ENCODE measurements around the gene APMAP. TPM values are rescaled to one million over a fixed set of nuclear protein-coding genes. Genes with fewer than 3 reads are reported as not detected.

The APMAP gene
- total and polyA plus RNA-seq, 9 of the 15 experiments (the other 6 are each of a cell fraction or from before 2014, with no cell fraction given): 6.7 to 18.2 (median 14.4) TPM

DNA sequence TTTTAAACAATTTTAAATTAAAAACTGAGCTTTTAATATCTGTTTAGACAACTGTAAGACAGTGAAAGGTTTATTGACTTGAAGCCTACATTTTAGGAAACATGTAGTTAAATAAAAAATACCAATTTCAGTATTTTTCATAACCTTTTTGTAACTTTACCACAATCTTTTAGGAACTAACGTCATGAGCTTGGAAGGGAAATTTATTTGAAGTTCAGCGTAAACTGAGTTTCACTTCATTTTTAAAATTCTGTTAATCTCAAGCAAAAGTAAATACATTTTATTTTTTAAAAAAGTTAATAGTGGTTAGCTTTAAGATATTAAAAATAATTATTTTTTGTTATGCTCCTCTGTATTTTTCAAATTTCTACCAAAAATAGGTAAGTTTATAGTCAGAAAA lies 38.0 kb downstream of the APMAP start:
- Histone ChIP-seq H3K9ac (ENCODE audit: insufficient read depth in 1 of 2, low read depth in 2 of 2, low read length in 2 of 2) (no peak overlapping the region), H4K20me1 (replicated peaks; ENCODE audit: control insufficient read depth, insufficient read depth, low read length) (no peaks in the 10 kb centered on the region), H3K4me1 (replicated peaks in 1 of 2; ENCODE audit: control insufficient read depth in 2 of 2, insufficient read depth in 2 of 2, low read length in 2 of 2) (peaks cover 0 to 6% of the 10 kb centered on the region in 2 experiments; a peak in 3 of 5 replicates), H3K27ac (ENCODE audit: extremely low read depth, low read depth, low read length) (no peak overlapping the region), H3K36me3 (ENCODE audit: control insufficient read depth, insufficient read depth, low read length) (no peaks in the 10 kb centered on the region), H3K4me2 (ENCODE audit: insufficient read depth, low read length) (no peak overlapping the region), H3K4me3 (no peak overlapping the region), H2AFZ (ENCODE audit: low read depth, low read length) (no peak overlapping the region), H3K9me1 (ENCODE audit: control insufficient read depth, insufficient read depth, low read length) (no peaks in the 10 kb centered on the region), H3K27me3 (ENCODE audit: control insufficient read depth in 2 of 2, insufficient read depth in 2 of 2, low read length in 2 of 2) (no peaks in the 10 kb centered on the region; a peak in 1 of 5 replicates), H3K79me2 (ENCODE audit: control insufficient read depth, insufficient read depth, low read length) (no peaks in the 10 kb centered on the region), H3K9me3 (replicated peaks; ENCODE audit: control insufficient read depth, insufficient read depth, low read depth, low read length) (no peaks in the 10 kb centered on the region)
- no peak for TF ChIP-seq PML (IDR thresholded peaks at IDR 0.05; ENCODE audit: low read length)
- TF ChIP-seq ZNF444 (CRISPR knock-in tag; IDR thresholded peaks at IDR 0.05): no peak
- TF ChIP-seq KDM1A (IDR thresholded peaks at IDR 0.05): no peak
- TF ChIP-seq ZNF586 (CRISPR knock-in tag; conservative IDR thresholded peaks at IDR 0.05): no peak
- TF ChIP-seq SRSF1 (IDR thresholded peaks at IDR 0.05; ENCODE audit: low read depth, low read length): no peak
- no peak for TF ChIP-seq ZNF707 (CRISPR knock-in tag; conservative IDR thresholded peaks at IDR 0.05)
- no peak for TF ChIP-seq BDP1 (IDR thresholded peaks at IDR 0.05; ENCODE audit: insufficient read depth, insufficient read length)
- TF ChIP-seq RBM22 (IDR thresholded peaks at IDR 0.05; ENCODE audit: low read depth, low read length, poor library complexity, severe bottlenecking): no peak
- no peak for TF ChIP-seq SMAD4 (CRISPR knock-in tag; conservative IDR thresholded peaks at IDR 0.05)
- TF ChIP-seq ZNF316 (IDR thresholded peaks at IDR 0.05): no peak
- no peak for DNase-seq (ENCODE audit: extremely low read depth in 1 of 4, low spot score in 3 of 4)
- ATAC-seq: no peak
- ChIA-PET CTCF (ENCODE audit: low intra/inter-chr PET ratio) (no interaction called here), POLR2A (no interaction called here)
- in situ Hi-C loops (cut with MboI) (no loop called here), intact Hi-C loops (cut with micrococcal nuclease) (no loop called here)
- BruUV-seq (replicated peaks): no TSS peak
- 85% methylated on average over 2 of the region's 2 CpGs for WGBS (ENCODE audit: insufficient coverage, low coverage, missing lambda C conversion rate)
- FAIRE-seq: no peak

Data from K562 (cell line).